OCI-LY3 (cell line): ENCODE results near the gene ALOXE3.

Source experiments
- CTCF ChIP-seq: fragments of 200-600, 300-600 bp; sonication (generic); IDR thresholded peaks from 2 replicates; pipeline ENCODE4 v1.5.1; 2014; ENCODE audit warnings: antibody characterized with exemption, low read length, low read depth
- EZH2phosphoT487 ChIP-seq: fragments of 200-600 bp; shearing (Covaris generic); IDR thresholded peaks from 2 replicates; pipeline ENCODE4 v1.6.1; 2018; ENCODE audit warnings: antibody characterized with exemption, mixed run types, low read depth

- TF ChIP-seq CTCF (no peak), EZH2phosphoT487 (no peak)
These were observed 33.9 kb upstream of the ALOXE3 start, which contains the start of gene PER1 for GRCh38 chr17:8152112-8152775.
